ENCODE results near the gene FRMPD4.

DNA sequence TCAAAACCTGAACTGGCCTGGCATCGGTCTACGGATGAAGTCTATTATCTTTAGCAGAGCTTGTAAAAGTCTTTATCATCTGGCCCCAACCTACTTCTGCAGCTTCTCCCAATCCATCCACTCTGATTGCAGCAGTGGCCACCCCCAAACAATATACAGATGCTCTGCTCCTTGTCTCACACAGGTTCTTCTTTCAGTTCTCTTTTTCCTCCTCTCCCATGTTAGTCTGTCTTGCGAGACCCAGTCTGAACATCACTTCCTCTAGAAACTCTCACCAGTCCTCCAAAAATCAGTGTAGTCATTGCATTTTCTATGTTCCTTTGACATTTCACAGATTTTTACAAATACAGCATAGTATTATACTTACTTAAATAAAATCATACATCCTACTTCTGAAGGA lies 163.0 kb downstream of the FRMPD4 start:
- TF ChIP-seq, protein P1, sequence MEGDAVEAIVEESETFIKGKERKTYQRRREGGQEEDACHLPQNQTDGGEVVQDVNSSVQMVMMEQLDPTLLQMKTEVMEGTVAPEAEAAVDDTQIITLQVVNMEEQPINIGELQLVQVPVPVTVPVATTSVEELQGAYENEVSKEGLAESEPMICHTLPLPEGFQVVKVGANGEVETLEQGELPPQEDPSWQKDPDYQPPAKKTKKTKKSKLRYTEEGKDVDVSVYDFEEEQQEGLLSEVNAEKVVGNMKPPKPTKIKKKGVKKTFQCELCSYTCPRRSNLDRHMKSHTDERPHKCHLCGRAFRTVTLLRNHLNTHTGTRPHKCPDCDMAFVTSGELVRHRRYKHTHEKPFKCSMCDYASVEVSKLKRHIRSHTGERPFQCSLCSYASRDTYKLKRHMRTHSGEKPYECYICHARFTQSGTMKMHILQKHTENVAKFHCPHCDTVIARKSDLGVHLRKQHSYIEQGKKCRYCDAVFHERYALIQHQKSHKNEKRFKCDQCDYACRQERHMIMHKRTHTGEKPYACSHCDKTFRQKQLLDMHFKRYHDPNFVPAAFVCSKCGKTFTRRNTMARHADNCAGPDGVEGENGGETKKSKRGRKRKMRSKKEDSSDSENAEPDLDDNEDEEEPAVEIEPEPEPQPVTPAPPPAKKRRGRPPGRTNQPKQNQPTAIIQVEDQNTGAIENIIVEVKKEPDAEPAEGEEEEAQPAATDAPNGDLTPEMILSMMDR (conservative IDR thresholded peaks at IDR 0.05 in 1 of 2, IDR thresholded peaks at IDR 0.05 in 1 of 2; ENCODE audit: low read depth in 1 of 2, low read length in 2 of 2): no peak
- TF ChIP-seq EZH2 (IDR thresholded peaks at IDR 0.05; ENCODE audit: low read length, missing control alignments): no peak
